Cardiac fibroblast (primary cell): ENCODE data around the gene KRTAP9-7.
"Not testable (repeated sequence)": the region's sequence is repeated elsewhere in the genome, so short reads cannot be mapped to it uniquely, and the experiment has no call there.

Experiments used
- DNase-seq, 2 donors: peaks; one replicate each; pipeline versions ENCODE4 v3.0.0 to v3.0.0-alpha.2; 2010; ENCODE audit warnings: low read depth in 2 of 2
- H3K4me3 ChIP-seq, 2 donors: replicated peaks in 1 of 2; 1 replicate in 1 of 2; 2 replicates in 1 of 2; pipeline ENCODE4 v1.5.1; 2011; ENCODE audit warnings: low read depth in 2 of 2, low read length in 2 of 2, mild to moderate bottlenecking in 2 of 2, moderate library complexity in 1 of 2
- CTCF ChIP-seq: IDR thresholded peaks from one replicate; pipeline ENCODE4 v1.5.1; 2011; ENCODE audit warnings: low read depth, mild to moderate bottlenecking, low read length, inconsistent platforms

Gene KRTAP9-7

DNA sequence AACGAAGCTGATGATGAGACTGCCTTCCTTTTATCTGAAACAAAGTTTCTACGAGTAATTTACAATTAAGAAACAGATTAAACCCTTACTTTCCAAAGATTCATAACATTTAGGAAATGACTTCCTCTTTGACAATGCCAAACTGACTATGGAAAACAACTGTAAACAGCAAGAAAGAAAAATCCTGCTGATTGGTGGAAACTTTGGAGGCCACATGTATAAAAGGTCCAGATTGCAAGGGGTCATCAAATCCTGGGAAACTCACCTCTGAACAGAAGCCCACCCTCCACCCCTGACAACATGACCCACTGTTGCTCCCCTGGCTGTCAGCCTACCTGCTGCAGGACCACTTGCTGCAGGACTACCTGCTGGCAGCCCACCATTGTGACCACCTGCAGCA lies 10.4 kb upstream of the KRTAP9-7 start, which contains the start of gene KRTAP9-6:
TSS of gene KRTAP9-6 (plus strand) at position 301 of the 400 bp plus-strand sequence. CDS start at position 301, 0 bp downstream.
- TF ChIP-seq CTCF = no peak
- H3K4me3 ChIP-seq = no peak within 1 kb of the TSS
- no peak for DNase-seq

- TF ChIP-seq CTCF = no peak
- H3K4me3 ChIP-seq = no peak overlapping the region
- DNase-seq = no peak
Measured at GRCh38 chr17:41267711-41268110, 7.8 kb upstream of the KRTAP9-7 start.

- H3K4me3 ChIP-seq, DNase-seq: not testable (repeated sequence)
Measured at GRCh38 chr17:41271323-41271722, 4.2 kb upstream of the KRTAP9-7 start.

- DNase-seq = no peak
- H3K4me3 ChIP-seq = no peak overlapping the region
- TF ChIP-seq CTCF = no peak
Measured at GRCh38 chr17:41271858-41272257, 3.6 kb upstream of the KRTAP9-7 start.

DNA sequence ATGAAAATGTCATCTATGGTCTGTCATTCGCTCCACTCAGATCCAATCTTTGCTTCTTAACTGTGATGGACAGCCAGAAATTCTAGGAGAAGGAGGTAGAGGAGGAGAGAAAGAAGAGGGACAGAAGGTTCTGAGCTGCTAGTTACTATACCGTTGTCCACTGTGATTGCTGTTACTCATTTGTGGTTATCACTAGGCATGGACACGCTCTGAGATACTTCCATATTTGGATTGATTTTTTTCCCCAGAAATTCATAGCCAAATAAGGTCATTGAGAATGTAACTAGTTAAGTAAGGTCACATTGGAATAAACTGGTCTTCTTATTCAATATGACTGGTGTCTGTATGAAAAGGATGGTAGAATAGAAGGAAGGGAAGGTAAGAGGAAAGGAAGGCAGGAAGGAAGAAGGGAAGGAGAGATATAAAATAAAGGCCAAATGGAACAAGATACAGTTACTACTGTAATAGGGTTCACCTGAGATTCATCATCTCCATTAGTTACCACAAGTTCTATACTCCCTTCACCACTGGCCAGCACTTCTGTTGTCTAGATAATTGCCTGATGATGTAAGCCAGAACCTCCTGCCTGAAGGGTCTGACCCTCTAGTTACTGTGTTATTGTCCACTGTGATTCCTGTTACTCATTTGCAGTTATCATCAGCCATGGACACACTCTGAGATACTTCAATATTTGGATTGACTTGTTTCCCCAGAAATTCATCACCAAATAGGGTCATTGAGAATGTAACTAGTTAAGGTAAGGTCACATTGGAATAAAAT lies 2.9 kb downstream of the KRTAP9-7 start:
- DNase-seq = no peak
- no peak overlapping the region for H3K4me3 ChIP-seq
- no peak for TF ChIP-seq CTCF

- no peak for DNase-seq
- no peak overlapping the region for H3K4me3 ChIP-seq
- TF ChIP-seq CTCF = no peak
Measured at GRCh38 chr17:41284043-41284442, 8.5 kb downstream of the KRTAP9-7 start.

- no peak for DNase-seq
- no peak overlapping the region for H3K4me3 ChIP-seq
- no peak for TF ChIP-seq CTCF
Measured at GRCh38 chr17:41284546-41284945, 9.0 kb downstream of the KRTAP9-7 start.
